GM12872 (cell line): Measurements from ENCODE around the gene MEGF8.

Source experiments
- TF ChIP-seq, protein P1 (sequence below): IDR thresholded peaks from 3 replicates; pipeline ENCODE4 v1.5.1; 2011; ENCODE audit warnings: low read depth, mild to moderate bottlenecking, low read length, moderate library complexity; ENCODE audit not compliant: insufficient read depth

MEGF8 gene, protein sequence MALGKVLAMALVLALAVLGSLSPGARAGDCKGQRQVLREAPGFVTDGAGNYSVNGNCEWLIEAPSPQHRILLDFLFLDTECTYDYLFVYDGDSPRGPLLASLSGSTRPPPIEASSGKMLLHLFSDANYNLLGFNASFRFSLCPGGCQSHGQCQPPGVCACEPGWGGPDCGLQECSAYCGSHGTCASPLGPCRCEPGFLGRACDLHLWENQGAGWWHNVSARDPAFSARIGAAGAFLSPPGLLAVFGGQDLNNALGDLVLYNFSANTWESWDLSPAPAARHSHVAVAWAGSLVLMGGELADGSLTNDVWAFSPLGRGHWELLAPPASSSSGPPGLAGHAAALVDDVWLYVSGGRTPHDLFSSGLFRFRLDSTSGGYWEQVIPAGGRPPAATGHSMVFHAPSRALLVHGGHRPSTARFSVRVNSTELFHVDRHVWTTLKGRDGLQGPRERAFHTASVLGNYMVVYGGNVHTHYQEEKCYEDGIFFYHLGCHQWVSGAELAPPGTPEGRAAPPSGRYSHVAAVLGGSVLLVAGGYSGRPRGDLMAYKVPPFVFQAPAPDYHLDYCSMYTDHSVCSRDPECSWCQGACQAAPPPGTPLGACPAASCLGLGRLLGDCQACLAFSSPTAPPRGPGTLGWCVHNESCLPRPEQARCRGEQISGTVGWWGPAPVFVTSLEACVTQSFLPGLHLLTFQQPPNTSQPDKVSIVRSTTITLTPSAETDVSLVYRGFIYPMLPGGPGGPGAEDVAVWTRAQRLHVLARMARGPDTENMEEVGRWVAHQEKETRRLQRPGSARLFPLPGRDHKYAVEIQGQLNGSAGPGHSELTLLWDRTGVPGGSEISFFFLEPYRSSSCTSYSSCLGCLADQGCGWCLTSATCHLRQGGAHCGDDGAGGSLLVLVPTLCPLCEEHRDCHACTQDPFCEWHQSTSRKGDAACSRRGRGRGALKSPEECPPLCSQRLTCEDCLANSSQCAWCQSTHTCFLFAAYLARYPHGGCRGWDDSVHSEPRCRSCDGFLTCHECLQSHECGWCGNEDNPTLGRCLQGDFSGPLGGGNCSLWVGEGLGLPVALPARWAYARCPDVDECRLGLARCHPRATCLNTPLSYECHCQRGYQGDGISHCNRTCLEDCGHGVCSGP (N-terminal part only)

DNA sequence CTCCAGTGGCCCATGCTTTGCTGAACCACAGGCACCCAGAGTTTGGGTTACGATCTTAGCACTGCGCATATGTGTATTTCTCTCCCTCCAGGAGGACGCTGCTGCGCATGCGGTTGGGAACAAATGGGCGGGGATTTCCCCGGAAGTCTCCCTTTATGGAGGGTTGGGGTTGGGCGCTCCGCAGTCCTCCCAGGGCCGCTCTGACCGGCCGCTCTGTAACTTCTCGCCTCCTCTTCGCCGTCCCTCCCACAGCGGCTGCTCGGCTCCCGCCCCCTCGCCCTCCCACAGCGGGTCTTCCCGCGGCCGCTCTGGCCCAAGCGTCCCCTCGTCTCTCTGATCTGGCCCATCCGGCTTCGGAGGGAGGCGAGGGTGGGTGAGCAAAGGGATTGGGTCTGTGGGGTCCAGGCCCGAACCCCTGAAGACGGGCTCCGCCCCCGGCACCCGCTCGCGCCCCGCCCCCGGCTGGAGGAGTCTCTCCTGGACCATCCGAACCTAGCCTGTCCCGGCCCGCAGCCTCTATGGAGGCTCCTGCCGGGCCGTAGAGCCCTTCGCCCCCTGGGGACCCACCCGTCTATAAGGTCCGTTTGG, at the start of gene MEGF8:
TSS of gene MEGF8 (plus strand) at position 328 of the 588 bp plus-strand sequence. CDS start 609 bp downstream, outside the sequence.
- TF ChIP-seq, protein P1, sequence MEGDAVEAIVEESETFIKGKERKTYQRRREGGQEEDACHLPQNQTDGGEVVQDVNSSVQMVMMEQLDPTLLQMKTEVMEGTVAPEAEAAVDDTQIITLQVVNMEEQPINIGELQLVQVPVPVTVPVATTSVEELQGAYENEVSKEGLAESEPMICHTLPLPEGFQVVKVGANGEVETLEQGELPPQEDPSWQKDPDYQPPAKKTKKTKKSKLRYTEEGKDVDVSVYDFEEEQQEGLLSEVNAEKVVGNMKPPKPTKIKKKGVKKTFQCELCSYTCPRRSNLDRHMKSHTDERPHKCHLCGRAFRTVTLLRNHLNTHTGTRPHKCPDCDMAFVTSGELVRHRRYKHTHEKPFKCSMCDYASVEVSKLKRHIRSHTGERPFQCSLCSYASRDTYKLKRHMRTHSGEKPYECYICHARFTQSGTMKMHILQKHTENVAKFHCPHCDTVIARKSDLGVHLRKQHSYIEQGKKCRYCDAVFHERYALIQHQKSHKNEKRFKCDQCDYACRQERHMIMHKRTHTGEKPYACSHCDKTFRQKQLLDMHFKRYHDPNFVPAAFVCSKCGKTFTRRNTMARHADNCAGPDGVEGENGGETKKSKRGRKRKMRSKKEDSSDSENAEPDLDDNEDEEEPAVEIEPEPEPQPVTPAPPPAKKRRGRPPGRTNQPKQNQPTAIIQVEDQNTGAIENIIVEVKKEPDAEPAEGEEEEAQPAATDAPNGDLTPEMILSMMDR, result peak; percentile 93

DNA sequence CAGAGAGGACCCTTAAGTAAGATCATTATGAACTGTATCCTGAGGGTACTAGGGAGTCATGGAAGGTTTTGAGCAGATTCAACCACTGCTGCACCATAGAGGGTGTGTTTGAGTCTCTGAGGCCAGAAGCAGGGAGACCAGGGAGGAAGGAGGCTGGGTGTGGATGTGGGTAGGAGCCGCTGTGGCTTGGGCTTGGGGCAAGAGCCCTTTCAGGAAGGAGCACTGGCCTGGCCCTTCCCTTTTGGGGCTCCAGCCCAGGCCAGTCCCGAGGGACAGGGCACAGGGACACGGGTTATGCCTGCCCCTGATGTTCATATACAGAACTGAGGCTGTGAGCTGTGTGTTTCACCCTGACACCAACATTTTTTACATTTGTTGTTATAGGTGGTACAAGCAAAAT, 49.2 kb upstream of the MEGF8 start:
- TF ChIP-seq, protein P1, result no peak

DNA sequence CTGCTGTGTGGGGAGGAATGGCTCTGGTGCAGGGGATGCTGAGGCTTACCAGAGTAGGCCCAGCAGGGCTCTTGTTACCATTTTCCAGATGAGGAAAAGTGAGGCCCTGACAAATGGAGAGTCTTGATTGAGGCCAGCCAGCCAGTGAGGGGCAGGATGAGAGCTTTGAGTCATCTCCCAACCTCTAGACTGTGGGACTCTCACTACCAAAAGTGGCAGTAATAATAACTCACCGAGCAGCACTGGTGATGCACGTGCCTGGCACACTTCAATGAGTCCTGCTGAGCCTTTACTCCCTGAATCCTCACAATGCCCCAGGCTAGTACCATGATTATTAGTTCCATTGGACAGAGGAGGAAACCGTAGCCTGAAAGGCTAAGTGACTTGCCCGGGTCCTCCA, 48.6 kb upstream of the MEGF8 start:
- TF ChIP-seq, protein P1, result no peak

DNA sequence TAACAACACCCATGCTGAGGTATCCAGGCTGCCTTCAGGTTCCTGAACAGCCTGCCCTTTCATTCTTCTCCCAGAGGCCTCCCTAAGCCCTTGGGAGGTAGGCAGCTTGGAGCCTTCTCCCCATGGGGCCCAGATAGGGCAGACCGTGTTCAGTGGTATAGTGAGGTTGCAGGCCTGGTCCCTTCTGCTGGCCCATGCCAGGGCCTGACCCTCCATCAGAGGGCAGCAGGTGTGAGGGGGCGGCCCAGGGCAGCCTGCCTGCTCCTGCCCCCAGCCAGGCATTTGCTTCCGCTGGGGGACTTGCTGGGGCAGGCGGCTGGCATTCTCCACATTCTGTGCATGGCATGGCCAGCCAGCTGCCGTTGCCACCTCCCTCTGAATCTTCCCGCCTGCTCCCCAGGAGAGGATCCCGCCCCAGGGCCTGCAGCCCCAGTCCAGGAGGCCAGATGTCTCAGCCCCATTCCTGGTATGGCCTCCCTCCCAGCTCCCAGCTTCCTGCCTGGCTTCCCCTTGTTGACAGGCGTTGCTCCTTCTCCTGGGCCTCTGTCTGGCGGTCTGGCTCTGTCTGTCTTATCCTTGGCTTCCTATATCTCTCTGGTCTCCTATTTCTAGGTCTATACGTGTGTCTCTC, 47.5 kb upstream of the MEGF8 start:
- TF ChIP-seq, protein P1, result no peak

DNA sequence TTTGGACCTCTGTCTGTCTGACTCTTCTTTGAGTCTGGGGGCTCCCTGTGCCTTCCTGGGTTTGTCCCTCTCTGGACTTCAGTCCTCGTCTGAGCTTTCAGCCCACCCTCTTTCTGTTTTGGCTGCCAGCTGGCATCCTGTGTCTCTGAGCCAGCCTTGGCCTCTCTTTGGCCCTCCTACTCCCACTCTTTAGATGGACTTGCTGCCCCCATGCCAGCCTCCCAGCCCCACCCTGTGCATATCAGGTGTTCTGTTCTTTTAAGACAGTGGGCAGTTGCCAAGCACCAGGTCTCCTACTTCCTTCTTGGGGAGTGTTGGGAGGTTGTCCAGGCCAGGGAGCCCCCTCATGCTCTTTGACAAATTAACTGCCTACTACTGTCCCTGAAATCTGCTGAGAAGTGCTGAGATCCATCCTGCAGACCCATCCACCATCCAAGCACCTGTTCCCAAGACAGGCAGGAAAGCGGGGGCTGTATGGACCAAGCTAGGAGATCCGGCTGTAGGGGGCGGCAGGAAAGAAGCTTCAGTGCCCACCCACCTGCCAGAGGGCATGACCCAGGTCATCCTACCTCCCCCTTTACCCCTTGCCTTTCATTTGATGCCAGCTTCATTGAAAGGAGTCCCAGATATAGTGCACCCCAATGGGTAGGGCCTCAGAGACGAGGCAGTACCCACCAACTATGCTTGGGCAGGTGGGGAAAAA, 46.8 kb upstream of the MEGF8 start:
- TF ChIP-seq, protein P1, result no peak

DNA sequence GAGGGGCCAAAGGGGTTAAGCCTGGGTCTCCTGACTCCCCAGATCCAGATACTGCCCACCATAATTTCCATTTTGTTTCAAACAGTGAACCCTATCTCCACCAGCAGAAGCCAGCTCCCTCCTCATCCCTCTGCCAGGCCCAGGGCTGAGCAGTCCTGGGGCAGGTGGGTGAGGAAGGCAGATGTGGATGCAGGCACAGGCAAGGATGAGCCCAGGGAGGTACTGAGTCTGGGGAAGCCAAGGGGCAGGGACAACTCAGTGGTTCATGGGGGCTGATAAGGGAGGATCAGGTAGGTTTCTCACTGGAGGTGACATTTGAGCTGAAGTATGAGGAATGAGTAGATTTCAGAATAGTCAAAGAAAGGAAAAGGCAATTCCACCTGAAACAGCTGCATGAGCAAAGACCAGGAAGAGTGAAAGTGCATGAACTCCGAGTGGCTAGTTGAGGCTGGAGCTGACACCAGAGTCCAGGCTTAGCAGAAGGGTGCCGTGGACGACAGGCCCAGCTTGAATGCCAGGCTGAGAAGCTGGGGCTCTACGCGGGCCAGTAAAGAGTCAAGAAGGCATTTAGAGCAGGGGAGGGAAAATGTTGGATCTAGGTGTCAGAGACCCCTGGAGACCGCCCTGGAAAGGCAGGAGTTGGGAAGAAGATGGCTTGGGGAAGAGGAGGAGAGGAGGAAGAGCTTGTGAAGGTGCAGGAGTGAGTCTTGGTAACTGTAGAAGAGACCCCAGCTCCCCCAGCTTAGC, 46.1 kb upstream of the MEGF8 start:
- TF ChIP-seq, protein P1, result no peak
